CD8-positive, alpha-beta memory T cell (primary cell): ENCODE measurements around the gene ZFHX3. TPM values are rescaled to one million over a fixed set of nuclear protein-coding genes. Genes with fewer than 3 reads are reported as not detected.

Experiments used
- CTCF ChIA-PET: fragments of 350-600 bp; sonication (Branson Sonifier 250); formaldehyde crosslinking; loops from one replicate; lab custom pipeline; 2021; ENCODE audit warnings: antibody characterized with exemption; lab: Charles Lee
- POLR2A ChIA-PET: fragments of 350-600 bp; sonication (Branson Sonifier 250); formaldehyde crosslinking; loops from one replicate; lab custom pipeline; 2021; ENCODE audit warnings: antibody characterized with exemption; lab: Charles Lee
- DNase-seq, 5 donors: peaks; one replicate each; pipeline versions ENCODE4 v3.0.0 to v3.0.0-alpha.2; 2020 to 2022; ENCODE audit warnings: mixed read lengths in 1 of 5
- H3K27ac ChIP-seq: one replicate; pipeline ENCODE4 v1.7.0; 2013; ENCODE audit warnings: low read depth, mild to moderate bottlenecking, low read length, moderate library complexity
- H3K27me3 ChIP-seq: 2 replicates; pipeline ENCODE4 v1.7.0; 2013; ENCODE audit warnings: low read length, mild to moderate bottlenecking; ENCODE audit not compliant: insufficient read depth, poor library complexity, severe bottlenecking
- H3K36me3 ChIP-seq: 2 replicates; pipeline ENCODE4 v1.7.0; 2013; ENCODE audit warnings: mild to moderate bottlenecking, low read length, moderate library complexity; ENCODE audit not compliant: insufficient read depth
- H3K4me1 ChIP-seq: 2 replicates; pipeline ENCODE4 v1.7.0; 2013; ENCODE audit warnings: mild to moderate bottlenecking, low read length, moderate library complexity; ENCODE audit not compliant: insufficient read depth
- H3K4me3 ChIP-seq: 2 replicates; pipeline ENCODE4 v1.7.0; 2013; ENCODE audit warnings: mild to moderate bottlenecking, low read length
- H3K9me3 ChIP-seq: 2 replicates; pipeline ENCODE4 v1.7.0; 2013; ENCODE audit warnings: mild to moderate bottlenecking, low read length
- H3K27ac Mint-ChIP-seq, 8 donors: one replicate each; pipeline ENCODE4 v1.8.0; 2020 to 2021; ENCODE audit warnings: mixed read lengths in 8 of 8, mild to moderate bottlenecking in 6 of 8, inconsistent platforms in 3 of 8, moderate library complexity in 3 of 8
- H3K27me3 Mint-ChIP-seq, 2 donors: one replicate each; pipeline ENCODE4 v1.8.0; 2020 to 2021; ENCODE audit warnings: mixed read lengths in 2 of 2, mild to moderate bottlenecking in 1 of 2, moderate library complexity in 1 of 2
- H3K36me3 Mint-ChIP-seq, 3 donors: one replicate each; pipeline ENCODE4 v1.8.0; 2020 to 2021; ENCODE audit warnings: mixed read lengths in 3 of 3, inconsistent platforms in 1 of 3, mild to moderate bottlenecking in 1 of 3
- H3K4me1 Mint-ChIP-seq, 3 donors: one replicate each; pipeline ENCODE4 v1.8.0; 2020 to 2021; ENCODE audit warnings: mixed read lengths in 3 of 3, inconsistent platforms in 1 of 3, mild to moderate bottlenecking in 1 of 3
- H3K4me3 Mint-ChIP-seq, 7 donors: one replicate each; pipeline ENCODE4 v1.8.0; 2020 to 2021; ENCODE audit warnings: mixed read lengths in 7 of 7, mild to moderate bottlenecking in 6 of 7, moderate library complexity in 4 of 7, inconsistent platforms in 2 of 7
- H3K9me3 Mint-ChIP-seq, 5 donors: one replicate each; pipeline ENCODE4 v1.8.0; 2020 to 2022; ENCODE audit warnings: mixed read lengths in 5 of 5, mild to moderate bottlenecking in 3 of 5, moderate library complexity in 2 of 5, inconsistent platforms in 1 of 5
- polyA plus RNA-seq: library from polyadenylated mRNA; unstranded; fragments of 300-500 nt; fragmentation: Illumina TruSeq; gene quantifications from one replicate; pipeline ENCODE4 v1.2.3, GENCODE V29; 2021
- total RNA-seq, 2 experiments: library from RNA; stranded (reverse); gene quantifications; one replicate each; pipeline ENCODE4 v1.2.3, GENCODE V29; 2021

ZFHX3 gene
- total and polyA plus RNA-seq, 3 experiments from 2014 or later, result 0.13 to 0.22 (median 0.20) TPM

DNA sequence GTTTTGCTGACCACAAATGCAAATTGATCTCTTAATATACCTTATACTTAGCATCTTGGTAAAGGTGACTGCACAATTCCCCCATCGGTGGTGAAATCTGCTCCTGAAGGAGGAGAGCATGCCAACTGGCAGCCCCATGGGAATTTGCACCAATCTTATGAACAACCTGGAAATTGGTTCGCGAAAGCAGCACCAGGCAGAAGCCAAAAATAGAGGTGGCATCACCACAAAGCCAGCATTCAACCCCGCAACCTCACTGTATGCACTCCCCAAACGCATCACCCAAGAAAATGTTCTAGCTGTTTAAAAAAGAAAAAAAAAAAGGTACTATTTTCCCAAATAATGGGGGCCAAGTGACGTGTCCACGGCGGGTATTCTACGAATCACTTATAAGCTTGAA lies 213.4 kb downstream of the ZFHX3 start:
- Histone ChIP-seq H3K9me3 (no peaks in the 10 kb centered on the region), H3K4me1 (no peaks in the 10 kb centered on the region), H3K36me3 (no peaks in the 10 kb centered on the region), H3K27me3 (no peaks in the 10 kb centered on the region), H3K27ac (no peak overlapping the region), H3K4me3 (no peak overlapping the region)
- H3K27me3 Mint-ChIP-seq, result no peaks in the 10 kb centered on the region
- H3K27ac Mint-ChIP-seq, result no peak overlapping the region
- no peaks in the 10 kb centered on the region for H3K9me3 Mint-ChIP-seq
- DNase-seq, result no peak
- ChIA-PET CTCF (no interaction called here), POLR2A (no interaction called here)
- H3K4me1 Mint-ChIP-seq, result no peaks in the 10 kb centered on the region
- H3K36me3 Mint-ChIP-seq, result no peaks in the 10 kb centered on the region
- H3K4me3 Mint-ChIP-seq, result no peak overlapping the region

DNA sequence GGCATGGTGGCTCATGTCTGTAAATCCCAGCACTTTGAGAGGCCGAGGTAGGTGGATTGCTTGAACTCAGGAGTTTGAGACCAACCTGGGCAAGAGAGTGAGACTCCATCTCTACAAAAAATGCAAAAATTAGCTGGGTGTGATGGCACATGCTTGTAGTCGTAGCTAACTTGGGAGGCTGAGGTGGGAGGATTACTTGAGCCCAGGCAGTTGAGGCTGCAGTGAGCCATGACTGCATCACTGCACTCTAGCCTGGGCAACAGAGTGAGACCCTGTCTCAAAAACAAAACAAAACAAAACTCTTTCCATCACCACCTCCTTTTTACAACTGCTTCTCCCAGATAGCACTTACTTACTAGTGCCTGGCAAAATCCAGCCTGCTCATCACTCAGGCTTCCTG lies 214.0 kb downstream of the ZFHX3 start:
- no peak overlapping the region for H3K27ac ChIP-seq
- ChIA-PET CTCF (no interaction called here), POLR2A (no interaction called here)
- no peaks in the 10 kb centered on the region for H3K27me3 ChIP-seq
- H3K9me3 Mint-ChIP-seq, result no peaks in the 10 kb centered on the region
- no peak for DNase-seq
- H3K9me3 ChIP-seq, result no peaks in the 10 kb centered on the region
- H3K4me3 Mint-ChIP-seq, result no peak overlapping the region
- H3K4me3 ChIP-seq, result no peak overlapping the region
- no peaks in the 10 kb centered on the region for H3K36me3 Mint-ChIP-seq
- no peaks in the 10 kb centered on the region for H3K4me1 Mint-ChIP-seq
- H3K27ac Mint-ChIP-seq, result no peak overlapping the region
- no peaks in the 10 kb centered on the region for H3K4me1 ChIP-seq
- no peaks in the 10 kb centered on the region for H3K36me3 ChIP-seq
- no peaks in the 10 kb centered on the region for H3K27me3 Mint-ChIP-seq

DNA sequence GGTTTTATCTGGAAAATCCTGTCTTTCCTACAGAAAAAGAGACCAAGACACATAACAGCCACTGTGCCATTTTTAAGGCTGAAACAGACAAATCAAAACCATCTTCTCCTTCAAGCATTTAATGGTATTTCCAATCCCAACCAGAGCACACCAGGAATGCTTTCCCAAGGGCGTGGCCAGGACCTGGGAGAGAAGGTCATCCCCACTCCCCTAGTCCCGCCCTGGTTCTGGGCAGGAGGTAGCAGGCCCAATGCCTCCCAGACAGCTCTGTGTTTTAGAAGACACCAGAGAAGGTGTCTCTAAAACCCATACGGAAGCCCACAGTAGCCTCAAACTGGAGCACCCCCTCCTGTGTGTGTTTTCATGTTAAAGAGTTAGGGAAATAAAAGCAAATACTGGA lies 214.4 kb downstream of the ZFHX3 start:
- H3K4me3 ChIP-seq, result no peak overlapping the region
- DNase-seq, result no peak
- ChIA-PET CTCF (interaction anchor here (0.7 to 1.7 kb wide), 8 partner anchors 9 to 168 kb away, joined by 3 to 14 read pairs (median 5); no protein-coding TSS in a partner anchor), POLR2A (no interaction called here)
- Mint-ChIP-seq H3K36me3 (no peaks in the 10 kb centered on the region), H3K27ac (no peak overlapping the region), H3K9me3 (no peaks in the 10 kb centered on the region), H3K27me3 (no peaks in the 10 kb centered on the region), H3K4me3 (no peak overlapping the region), H3K4me1 (no peaks in the 10 kb centered on the region)
- H3K4me1 ChIP-seq, result no peaks in the 10 kb centered on the region
- H3K36me3 ChIP-seq, result no peaks in the 10 kb centered on the region
- H3K9me3 ChIP-seq, result no peaks in the 10 kb centered on the region
- H3K27me3 ChIP-seq, result no peaks in the 10 kb centered on the region
- H3K27ac ChIP-seq, result no peak overlapping the region

DNA sequence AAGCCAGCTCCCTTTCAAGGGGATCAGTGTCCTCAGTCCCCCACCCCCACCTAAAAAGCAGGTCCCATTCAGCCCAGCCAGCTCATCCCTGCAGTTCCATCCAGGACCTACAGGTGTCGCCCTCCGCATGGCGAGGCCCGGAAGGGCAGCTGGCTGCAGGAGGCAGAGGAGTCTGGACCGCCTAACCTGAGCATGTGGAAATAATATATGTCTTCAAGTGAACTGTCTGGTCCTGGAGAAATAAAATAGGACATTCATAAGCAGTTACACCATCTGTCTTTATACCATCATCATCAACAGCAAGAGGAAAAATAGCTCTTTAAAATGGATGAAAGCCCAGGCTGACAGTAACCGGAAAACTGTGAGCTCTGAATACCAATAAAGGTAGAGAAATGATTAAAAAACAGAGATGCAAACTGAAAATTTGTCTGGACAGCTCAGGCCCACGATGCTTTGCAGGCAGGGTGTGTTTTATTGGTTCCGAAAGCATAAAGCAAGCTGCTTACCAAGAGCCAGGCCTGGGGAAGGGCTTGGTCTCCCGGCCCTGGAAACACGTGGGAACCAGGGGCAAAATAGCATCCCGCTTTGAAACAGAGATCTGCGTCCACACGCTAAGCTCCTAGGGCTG lies 215.2 kb downstream of the ZFHX3 start:
- no peaks in the 10 kb centered on the region for H3K27me3 ChIP-seq
- no peak overlapping the region for H3K27ac ChIP-seq
- Mint-ChIP-seq H3K4me1 (no peaks in the 10 kb centered on the region), H3K9me3 (no peaks in the 10 kb centered on the region), H3K4me3 (no peak overlapping the region), H3K27ac (no peak overlapping the region), H3K27me3 (no peaks in the 10 kb centered on the region), H3K36me3 (no peaks in the 10 kb centered on the region)
- H3K36me3 ChIP-seq, result no peaks in the 10 kb centered on the region
- CTCF ChIA-PET, result interaction anchor here (0.7 to 1.7 kb wide), 17 partner anchors 8 to 167 kb away, joined by 3 to 14 read pairs (median 4); no protein-coding TSS in a partner anchor
- no peaks in the 10 kb centered on the region for H3K9me3 ChIP-seq
- peak; percentile 11 to 63 (median 36) for DNase-seq
- H3K4me3 ChIP-seq, result no peak overlapping the region
- POLR2A ChIA-PET, result interaction anchor here (0.5 kb wide), 1 partner anchor 225 kb away, joined by 3 read pairs; no protein-coding TSS in a partner anchor
- H3K4me1 ChIP-seq, result no peaks in the 10 kb centered on the region

DNA sequence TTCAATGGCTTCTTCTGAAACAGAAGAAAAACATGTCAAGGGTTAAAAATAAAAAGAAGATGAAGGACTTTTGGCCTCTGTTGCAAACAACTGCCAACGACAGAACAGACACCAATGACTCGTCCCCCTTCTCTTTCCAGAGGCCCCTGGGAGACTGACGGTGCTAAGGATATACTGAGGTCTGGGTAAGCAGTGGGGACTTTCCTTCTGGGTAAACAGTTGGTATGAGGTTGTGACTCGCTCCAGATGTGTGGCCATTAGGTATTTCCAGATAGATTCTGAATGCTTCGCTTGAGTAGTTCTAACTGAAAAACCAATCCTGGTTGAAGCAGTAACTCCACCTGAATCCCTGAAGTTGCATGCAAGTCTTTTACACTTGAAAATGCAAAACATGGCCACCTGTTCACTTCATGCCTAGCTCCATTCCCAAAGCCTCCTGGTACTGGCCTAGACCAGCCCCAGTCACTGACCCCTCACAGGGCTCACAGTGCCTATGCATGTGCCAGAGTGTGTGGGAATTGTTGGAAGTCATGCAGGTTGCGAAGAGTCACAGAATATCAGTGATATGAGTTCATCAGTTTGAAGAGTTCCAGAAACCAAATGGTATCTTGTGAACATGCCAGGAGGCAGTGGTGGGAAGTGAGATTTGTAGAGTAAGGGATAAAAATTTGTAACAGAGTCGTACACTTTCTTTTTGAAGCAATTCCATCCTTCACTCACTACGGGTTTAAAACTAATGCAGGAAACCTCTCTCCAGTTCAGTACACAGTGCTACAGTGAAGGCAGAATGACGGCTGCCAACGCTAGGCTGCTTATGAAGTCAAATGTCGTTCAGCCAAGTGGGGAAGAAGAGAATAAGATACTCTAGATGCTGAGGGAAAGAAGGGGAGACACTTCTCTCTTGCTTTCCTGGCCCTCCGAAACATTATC lies 217.8 kb downstream of the ZFHX3 start:
- no peak overlapping the region for H3K27ac Mint-ChIP-seq
- Histone ChIP-seq H3K27me3 (no peaks in the 10 kb centered on the region), H3K27ac (no peak overlapping the region), H3K4me1 (no peaks in the 10 kb centered on the region), H3K4me3 (no peak overlapping the region), H3K9me3 (no peaks in the 10 kb centered on the region), H3K36me3 (no peaks in the 10 kb centered on the region)
- CTCF ChIA-PET, result no interaction called here
- H3K4me1 Mint-ChIP-seq, result no peaks in the 10 kb centered on the region
- DNase-seq, result no peak
- POLR2A ChIA-PET, result no interaction called here
- no peak overlapping the region for H3K4me3 Mint-ChIP-seq
- H3K36me3 Mint-ChIP-seq, result no peaks in the 10 kb centered on the region
- H3K27me3 Mint-ChIP-seq, result peaks cover 0 to 1% of the 10 kb centered on the region in 2 donors
- H3K9me3 Mint-ChIP-seq, result no peaks in the 10 kb centered on the region

DNA sequence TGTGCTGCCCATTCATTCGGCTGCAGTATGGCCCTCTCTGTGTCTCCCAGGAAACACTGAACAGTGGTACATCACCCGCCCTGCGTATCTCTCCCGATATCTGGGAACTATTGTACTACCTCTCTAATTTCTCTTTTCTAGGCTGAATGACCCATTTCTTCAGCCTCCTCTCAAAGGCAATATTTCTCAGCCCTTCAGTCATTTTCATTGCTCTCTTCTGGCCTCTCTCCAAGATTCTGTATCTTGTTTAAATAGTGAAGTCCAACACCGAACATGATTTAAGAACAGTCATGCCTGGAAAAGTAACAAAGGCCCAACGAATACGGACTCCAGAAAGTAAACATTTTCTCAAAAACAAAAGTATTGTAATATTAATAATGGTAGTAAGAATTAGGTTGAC lies 220.1 kb downstream of the ZFHX3 start:
- Mint-ChIP-seq H3K36me3 (no peaks in the 10 kb centered on the region), H3K27ac (no peak overlapping the region), H3K27me3 (peaks cover 0 to 1% of the 10 kb centered on the region in 2 donors), H3K4me3 (no peak overlapping the region), H3K4me1 (no peaks in the 10 kb centered on the region), H3K9me3 (no peaks in the 10 kb centered on the region)
- ChIA-PET CTCF (no interaction called here), POLR2A (no interaction called here)
- Histone ChIP-seq H3K27ac (no peak overlapping the region), H3K4me1 (no peaks in the 10 kb centered on the region), H3K27me3 (no peaks in the 10 kb centered on the region), H3K36me3 (no peaks in the 10 kb centered on the region), H3K4me3 (no peak overlapping the region), H3K9me3 (no peaks in the 10 kb centered on the region)
- no peak for DNase-seq

DNA sequence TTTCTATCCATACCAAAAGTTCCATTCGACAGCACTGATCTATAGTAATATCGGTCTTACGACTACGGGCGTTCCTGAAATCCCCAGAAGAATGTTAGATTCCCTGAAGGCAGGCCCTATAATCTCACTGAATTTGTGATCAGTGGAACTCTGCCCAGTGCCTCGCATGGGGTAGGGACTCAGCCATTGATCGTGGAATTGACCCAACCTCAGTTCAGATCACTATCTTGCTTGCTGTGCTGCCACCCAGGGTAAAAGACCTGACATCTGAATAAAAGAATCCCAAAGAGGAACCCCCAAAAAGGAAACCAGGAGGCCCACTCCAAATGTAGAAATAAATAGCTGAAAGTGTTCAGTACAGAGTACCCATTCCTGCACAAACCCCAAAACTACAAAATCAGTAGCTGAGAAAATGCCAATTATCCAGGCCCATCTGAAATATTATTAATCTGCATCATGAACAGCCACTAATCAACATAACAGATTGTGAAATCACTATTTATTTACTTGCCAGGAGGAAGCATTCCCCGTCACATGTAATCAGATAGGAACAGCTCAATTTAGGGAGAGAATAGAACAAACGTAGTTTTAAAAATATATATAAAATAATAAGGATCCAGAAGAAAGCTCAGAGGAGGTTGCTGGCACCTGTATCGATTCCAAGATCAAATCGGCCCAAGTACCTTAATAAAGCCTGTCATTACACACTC lies 221.9 kb downstream of the ZFHX3 start:
- Mint-ChIP-seq H3K4me1 (no peaks in the 10 kb centered on the region), H3K36me3 (no peaks in the 10 kb centered on the region), H3K9me3 (no peaks in the 10 kb centered on the region), H3K4me3 (no peak overlapping the region), H3K27ac (no peak overlapping the region), H3K27me3 (peaks cover 0 to 1% of the 10 kb centered on the region in 2 donors)
- H3K27ac ChIP-seq, result no peak overlapping the region
- ChIA-PET POLR2A (no interaction called here), CTCF (no interaction called here)
- no peaks in the 10 kb centered on the region for H3K9me3 ChIP-seq
- no peak overlapping the region for H3K4me3 ChIP-seq
- H3K36me3 ChIP-seq, result no peaks in the 10 kb centered on the region
- no peaks in the 10 kb centered on the region for H3K27me3 ChIP-seq
- H3K4me1 ChIP-seq, result no peaks in the 10 kb centered on the region
- DNase-seq, result no peak

DNA sequence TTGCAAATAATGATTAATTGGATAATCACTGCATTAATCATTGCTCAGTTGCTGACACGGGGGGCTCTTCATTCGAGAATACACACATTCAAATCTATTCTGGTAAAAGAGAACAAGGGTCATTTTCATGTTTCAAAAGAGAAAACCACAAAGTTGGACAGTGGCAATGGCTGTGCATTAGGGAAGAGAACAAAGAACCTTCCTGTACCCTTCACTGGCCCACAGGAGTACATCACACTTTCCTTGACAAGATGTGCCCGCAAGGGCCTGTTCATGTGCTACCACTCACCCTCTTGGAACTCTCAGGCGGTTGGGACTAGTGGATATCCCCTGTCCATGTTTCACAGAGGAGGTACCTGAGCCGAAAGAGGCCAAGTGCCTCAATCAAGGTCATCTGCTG lies 223.2 kb downstream of the ZFHX3 start:
- H3K27me3 ChIP-seq, result no peaks in the 10 kb centered on the region
- Mint-ChIP-seq H3K27me3 (peaks cover 0 to 2% of the 10 kb centered on the region in 2 donors), H3K36me3 (no peaks in the 10 kb centered on the region), H3K4me1 (no peaks in the 10 kb centered on the region), H3K27ac (no peak overlapping the region), H3K4me3 (no peak overlapping the region), H3K9me3 (no peaks in the 10 kb centered on the region)
- ChIA-PET CTCF (interaction anchor here (1.5 kb wide), 1 partner anchor 8 kb away, joined by 6 read pairs; no protein-coding TSS in a partner anchor), POLR2A (no interaction called here)
- no peaks in the 10 kb centered on the region for H3K36me3 ChIP-seq
- DNase-seq, result no peak
- H3K4me3 ChIP-seq, result no peak overlapping the region
- no peak overlapping the region for H3K27ac ChIP-seq
- no peaks in the 10 kb centered on the region for H3K9me3 ChIP-seq
- no peaks in the 10 kb centered on the region for H3K4me1 ChIP-seq
